Measurements from ENCODE around the gene FAM181B.

Gene FAM181B

DNA sequence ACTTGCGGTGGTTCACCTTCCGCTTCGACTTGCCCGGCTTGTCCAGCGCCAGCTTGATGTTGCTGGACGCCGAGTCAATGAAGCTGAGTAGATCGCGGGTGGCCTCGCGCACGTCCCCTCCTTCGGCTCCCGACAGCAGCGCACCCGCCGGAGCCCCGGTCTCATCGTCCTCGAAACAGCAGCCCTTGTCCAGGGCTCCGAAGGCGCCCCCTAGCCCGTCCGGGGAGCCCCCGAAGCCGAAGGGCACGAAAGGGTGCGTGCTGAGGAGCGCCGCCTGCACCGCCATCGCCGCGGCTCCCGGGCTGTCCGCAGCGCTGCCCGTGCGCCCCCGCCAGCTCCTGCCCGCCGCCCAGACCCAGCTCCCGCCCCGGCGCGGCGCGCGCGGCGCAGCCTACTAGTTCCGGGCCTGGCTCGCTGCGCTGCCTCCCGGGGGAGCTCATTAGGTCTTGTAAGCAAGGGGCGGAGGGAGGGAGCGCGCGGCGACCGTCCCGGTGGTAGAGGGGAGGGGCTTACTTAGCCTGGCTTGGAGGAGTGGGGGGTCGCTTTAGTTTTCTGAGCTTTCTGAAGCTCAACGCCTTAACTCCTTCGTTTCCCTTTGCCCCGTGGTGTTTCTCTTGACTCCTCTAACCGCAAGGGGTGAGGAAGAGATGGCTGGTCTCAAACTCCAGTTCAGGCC is at the start of gene FAM181B:
Gene FAM181B (minus strand): TSS at position 421 of the 676 bp plus-strand sequence. CDS start 135 bp downstream, at position 286.
- peak; percentile 27 for DNase-seq

DNA sequence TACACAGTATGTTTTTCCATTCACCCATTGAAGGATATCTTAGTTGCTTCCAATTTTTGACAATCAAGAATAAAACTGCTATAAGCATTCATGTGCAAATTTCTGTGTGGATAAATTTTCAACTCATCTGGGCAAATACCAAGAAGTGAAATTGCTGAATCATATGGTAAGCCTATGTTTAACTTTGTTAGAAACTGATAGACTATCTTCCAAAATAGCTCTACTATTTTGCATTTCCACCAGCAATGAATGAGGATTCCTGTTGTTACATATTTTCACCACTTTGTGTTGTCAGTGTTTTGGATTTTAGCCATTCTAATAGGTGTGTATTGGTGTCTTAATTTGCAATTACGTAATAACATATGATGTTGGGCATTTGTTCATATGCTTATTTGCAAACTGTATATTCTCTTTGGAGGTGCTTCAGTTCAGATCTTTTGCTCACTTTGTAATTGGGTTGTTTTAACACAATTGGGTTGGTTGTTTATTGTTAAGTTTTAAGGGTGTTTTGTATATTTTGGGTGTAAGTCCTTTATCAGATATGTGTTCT is 49.2 kb upstream of the FAM181B start:
- DNase-seq = no peak

- DNase-seq = no peak
Observed at GRCh38 chr11:82778776-82779175, 45.1 kb upstream of the FAM181B start.

- no peak for DNase-seq
Observed at GRCh38 chr11:82776377-82776776, 42.7 kb upstream of the FAM181B start.

DNA sequence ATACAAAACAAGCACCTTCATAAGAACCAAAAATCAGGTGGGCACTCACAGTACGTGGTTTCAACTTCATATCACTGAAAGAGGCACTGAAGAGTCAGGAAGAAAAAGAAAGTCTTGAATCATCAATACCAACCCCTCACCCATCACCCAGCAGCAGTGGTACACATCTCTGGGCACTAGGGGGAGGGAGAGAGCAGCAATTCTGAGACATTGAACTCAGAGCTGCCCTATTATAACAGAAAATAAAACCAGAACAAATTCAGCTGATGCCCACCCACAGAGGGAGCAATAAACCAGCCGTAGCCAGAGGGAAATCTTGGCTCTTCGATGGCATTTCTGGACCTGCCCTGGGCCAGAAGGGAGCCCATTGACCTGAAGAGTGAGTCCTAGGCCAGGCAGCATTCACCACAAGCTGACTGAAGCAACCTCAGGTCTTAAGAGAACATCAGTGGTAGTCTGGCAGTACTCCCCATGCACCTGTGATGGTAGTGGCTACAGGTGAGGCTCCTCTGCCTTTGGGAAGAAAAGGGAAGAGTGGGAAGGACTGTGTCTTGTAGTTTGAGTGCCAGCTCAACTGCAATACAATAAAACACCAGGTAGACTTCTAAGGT is 42.2 kb upstream of the FAM181B start:
- DNase-seq = no peak

- DNase-seq = no peak
Observed at GRCh38 chr11:82775218-82775617, 41.6 kb upstream of the FAM181B start.

- DNase-seq = no peak
Observed at GRCh38 chr11:82771781-82772180, 38.1 kb upstream of the FAM181B start.

GRCh38 chr11:82767123-82767522 is 33.5 kb upstream of the FAM181B start:
- no peak for DNase-seq

DNA sequence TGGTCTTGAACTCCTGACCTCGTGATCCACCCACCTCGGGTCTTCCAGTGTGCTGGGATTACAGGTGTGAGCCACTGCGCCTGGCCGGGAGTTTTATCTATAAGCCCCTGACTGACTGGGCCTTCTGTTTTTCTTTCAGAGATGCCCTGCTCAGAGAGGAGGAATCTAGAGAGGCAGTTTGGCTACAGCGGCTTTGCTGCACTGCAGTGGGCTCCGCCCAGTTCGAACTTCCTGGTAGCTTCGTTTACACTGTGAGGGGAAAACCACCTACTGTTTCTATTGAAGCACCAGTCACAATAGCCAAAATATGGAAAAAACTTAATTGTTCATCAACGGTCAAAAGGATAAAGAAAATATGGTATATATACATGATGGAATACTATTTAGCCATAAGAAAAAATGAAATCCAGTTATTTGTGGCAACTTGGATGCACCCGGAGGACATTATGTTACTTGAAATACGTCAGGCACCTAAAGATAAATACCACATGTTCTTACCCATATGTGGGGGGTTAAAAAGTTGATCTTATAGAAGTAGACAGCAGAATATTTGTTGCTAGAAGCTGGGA is 31.9 kb upstream of the FAM181B start:
- DNase-seq = no peak

DNA sequence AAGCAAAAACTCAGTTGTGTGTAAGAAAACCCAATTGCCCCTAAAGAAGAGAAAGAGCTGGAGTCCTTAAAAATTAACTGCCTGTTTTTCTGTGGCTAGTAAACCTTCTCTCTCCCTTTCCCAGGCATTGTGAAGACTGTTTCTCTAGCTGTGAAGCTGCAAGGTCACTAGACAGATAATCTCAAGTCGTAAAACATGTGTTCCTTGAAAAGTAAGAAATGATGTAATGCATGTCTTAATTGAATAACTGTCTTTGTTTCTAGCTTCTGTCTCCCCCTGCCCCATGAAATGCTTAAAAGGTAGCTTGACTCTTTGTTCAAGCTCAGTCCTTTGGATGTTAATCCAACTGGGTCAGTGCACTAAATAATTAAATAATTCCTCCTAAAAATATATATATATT is 29.5 kb upstream of the FAM181B start:
- DNase-seq = no peak

- no peak for DNase-seq
Observed at GRCh38 chr11:82759649-82760048, 26.0 kb upstream of the FAM181B start.

- no peak for DNase-seq
Observed at GRCh38 chr11:82757660-82758357, 24.1 kb upstream of the FAM181B start.

DNA sequence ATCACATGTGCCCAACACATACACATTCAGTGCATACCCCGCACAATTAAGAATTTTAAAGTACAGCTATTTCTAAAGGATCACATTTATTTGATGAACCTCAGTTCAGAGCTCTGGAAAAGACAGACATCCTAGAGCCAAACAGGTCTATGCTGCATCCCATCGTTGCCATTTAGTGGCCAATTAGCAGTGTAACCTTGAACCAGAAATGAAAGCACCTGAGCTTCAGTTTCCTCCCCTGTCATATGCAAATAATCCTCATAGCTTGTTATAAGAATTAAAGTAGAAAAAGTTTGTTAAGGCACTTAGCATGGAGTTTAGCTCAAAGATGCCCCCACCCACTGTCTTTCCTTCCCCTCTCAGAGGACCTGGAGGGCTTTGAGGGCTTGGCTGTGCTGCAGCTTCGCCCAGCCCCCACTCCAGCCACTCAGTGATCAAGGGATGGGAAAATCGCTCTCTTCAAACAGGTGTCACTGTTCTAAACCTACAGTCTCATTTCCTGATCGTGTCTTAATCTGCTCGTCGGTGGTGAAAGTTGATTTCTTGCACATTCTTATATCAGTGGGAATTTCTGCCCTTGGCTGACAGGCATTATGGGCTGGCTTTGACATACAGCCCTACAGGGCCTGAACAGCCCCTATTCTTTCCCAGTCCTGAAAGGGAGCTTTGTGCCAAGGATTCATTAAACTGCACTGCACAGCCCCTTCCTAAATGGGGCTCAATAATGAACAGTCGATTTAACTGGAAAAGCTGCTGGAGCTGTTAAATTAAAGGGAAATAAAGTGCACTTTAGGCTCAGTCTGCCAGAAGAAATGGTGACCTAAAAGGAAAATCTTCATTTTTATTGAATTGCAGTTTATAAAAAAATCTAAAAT is 23.3 kb upstream of the FAM181B start:
- no peak for DNase-seq

GRCh38 chr11:82754410-82754809 is 20.7 kb upstream of the FAM181B start:
- DNase-seq = no peak

- DNase-seq = no peak
Observed at GRCh38 chr11:82753921-82754320, 20.3 kb upstream of the FAM181B start.

DNA sequence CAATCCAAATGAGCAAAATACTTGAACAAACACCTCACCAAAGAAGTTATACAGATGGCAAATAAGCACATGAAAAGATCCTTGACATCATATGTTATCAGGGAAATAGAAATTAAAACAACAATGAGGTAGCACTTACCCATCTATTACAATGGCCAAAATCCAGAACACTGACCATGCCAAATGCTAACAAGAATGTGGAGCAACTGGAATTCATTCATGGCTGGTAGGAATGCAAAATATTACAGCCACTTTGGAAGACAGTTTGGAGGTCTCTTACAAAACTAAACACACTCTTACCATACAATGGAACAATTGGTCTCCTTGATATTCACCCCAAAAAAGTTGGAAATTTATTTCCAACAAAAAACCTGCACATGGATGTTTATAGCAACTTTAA is 19.1 kb upstream of the FAM181B start:
- DNase-seq = no peak

GRCh38 chr11:82750643-82751139 is 17.0 kb upstream of the FAM181B start:
- no peak for DNase-seq

GRCh38 chr11:82747471-82747870 is 13.8 kb upstream of the FAM181B start:
- DNase-seq = no peak

DNA sequence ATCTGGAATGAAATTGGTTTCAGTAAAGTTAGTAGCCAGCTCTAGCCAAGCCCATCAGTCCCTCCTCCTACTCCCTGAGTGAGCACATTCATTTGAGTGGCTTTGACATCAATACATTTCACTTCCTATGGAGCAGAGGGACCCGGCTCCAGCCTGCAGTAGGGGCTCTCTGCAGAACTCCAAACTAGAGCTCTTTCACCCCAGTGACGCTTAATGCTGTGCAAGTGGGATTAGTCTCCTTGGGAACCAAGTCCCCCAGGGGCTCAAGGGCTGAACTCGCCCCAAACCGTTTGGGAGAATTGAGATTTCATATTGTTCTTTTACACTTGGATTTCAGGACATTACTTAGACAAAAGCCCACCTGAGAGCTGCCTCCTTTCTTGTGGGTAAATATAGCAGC is 4.4 kb upstream of the FAM181B start:
- DNase-seq = no peak

- DNase-seq = no peak
Observed at GRCh38 chr11:82734120-82734479, 436 bp upstream of the FAM181B start.

DNA sequence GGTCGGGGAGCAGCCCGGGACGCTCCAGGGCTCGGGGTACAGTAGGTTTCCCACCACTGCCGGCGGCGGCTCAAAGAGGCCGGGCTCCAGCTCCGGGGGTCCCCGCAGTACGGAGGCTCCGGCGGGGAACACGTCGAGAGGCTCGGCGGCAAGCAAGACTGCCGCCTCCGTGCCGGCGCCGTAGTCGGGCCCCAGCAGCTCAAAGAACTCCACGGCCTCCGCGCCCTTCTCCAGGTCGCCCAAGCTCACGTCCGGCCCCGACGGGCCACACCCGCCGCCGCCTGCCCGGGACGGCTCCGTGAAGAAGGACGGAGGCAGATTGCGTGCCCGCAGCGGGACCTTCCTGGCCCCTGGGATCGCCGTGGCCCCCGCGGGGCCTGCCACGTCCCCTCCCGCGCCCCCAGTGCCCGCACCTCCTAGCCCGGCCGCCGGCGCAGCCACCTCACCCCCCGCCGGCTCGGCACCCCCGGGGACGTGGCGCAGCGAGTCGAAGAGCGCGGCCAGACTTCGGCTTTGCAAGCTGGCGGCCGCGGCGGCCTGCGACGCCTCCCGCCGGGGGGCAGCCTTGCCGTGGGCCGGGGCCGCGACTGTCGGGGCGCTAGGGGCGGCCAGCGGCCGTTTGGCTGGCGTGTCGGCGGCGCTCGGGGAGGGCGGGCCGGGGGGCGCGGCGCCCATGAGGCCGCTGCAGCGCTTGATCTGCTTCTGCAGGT is 775 bp downstream of the FAM181B start:
- no peak for DNase-seq

GRCh38 chr11:82732348-82732733 is 1.3 kb downstream of the FAM181B start:
- no peak for DNase-seq

Measured in stimulated activated CD4-positive, alpha-beta T cell treated with anti-CD3 and anti-CD28 coated beads, Interleukin-12 subunit alpha, Interleukin-12 subunit beta, amount 100 ng/mL, for 4 hours (primary cell).